HG02763 (cell line): ENCODE data around the gene GABRG3.

Source experiments
- ATAC-seq: cut with Tn5 transposase; IDR thresholded peaks from one replicate; pipeline ENCODE4 v1.9.1; 2021; ENCODE audit warnings: mild to moderate bottlenecking, moderate library complexity; ENCODE audit not compliant: unreplicated experiment

The GABRG3 gene

DNA sequence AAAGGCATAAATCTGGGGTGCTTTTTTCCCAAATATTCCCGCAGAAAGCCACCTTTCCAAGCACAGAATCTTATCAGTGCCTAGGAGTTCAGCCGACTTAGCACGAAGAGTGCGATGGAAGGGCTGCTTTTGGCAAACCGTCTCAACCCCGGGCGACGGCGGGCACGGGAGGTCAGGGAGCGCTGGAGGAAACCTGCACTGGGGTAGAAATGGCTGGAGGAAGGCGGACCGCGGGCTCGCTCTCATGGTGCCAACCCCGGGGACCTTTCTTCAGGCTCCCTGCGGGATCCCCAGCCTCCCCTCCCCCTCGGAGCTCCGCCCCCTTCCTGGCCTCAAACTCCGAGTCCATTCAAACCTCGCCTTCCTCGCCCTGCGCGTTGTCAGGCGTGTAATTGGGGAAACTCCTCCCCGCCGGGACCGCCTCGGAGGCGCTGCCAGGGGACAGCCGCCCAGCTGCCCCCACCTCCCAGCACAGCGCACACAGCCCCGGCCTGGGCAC lies at the start of gene GABRG3:
TSS of gene GABRG3 (plus strand) at position 470 of the 499 bp plus-strand sequence.
- ATAC-seq = no peak

DNA sequence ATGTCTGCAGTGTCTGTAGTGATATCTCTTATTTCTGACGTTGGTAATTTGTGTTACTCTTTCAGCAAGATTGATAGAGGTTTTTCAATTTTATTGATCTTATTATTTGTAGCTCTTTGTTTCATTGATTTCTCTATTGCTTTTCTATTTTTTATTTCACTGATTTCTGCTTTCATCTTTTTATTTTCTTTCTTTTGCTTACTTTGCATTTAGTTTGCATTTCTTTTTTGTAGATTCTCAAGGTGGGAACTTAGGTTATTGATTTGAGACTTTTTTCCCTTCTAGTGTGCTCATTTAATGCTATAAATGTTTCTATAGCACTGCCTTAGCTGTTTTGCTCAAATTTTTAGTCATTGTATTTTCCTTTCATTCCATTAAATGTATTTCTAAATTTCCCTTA lies 49.5 kb upstream of the GABRG3 start:
- no peak for ATAC-seq

DNA sequence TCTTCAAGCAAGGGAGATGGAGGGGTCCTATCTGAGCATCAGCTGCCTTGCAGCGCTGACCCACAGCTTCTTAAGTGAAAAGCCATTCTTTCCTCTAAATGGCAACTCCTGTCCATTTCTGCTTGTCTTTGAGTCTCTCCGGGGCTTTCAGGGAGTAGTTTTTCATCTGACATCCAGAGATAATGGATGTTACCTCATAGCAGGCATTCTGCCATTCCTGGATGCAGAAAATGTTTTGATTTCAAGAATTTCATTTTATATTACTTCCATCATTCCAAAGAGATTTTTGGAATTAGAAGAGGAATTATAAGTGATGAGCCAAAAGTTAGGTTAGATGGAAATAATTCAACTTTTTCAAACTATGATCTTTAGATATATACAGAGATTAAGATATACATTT lies 44.9 kb upstream of the GABRG3 start:
- ATAC-seq = no peak

GRCh38 chr15:26928051-26928450 lies 42.9 kb upstream of the GABRG3 start:
- ATAC-seq = no peak

GRCh38 chr15:26929588-26929987 lies 41.4 kb upstream of the GABRG3 start:
- no peak for ATAC-seq

GRCh38 chr15:26934848-26935247 lies 36.1 kb upstream of the GABRG3 start:
- ATAC-seq = no peak

DNA sequence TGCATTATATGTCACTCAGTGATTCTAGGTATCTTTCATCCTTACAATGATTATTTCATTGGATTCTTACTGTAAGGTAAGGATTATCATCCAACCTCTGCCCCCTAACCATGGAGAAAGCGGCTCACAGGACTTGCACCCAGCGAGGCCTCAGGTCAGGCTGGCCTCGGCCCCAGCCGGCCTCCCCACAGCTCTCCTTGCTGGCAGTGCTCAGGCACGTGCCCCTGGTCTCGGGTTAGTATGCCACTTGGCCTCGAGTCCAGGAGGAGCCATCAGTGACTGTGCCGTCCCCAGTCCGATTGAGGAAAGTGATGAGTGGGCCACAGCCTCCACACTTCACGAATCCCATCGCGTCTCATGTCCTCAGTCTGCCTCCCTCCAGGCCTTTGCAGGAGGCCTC lies 35.7 kb upstream of the GABRG3 start:
- no peak for ATAC-seq

DNA sequence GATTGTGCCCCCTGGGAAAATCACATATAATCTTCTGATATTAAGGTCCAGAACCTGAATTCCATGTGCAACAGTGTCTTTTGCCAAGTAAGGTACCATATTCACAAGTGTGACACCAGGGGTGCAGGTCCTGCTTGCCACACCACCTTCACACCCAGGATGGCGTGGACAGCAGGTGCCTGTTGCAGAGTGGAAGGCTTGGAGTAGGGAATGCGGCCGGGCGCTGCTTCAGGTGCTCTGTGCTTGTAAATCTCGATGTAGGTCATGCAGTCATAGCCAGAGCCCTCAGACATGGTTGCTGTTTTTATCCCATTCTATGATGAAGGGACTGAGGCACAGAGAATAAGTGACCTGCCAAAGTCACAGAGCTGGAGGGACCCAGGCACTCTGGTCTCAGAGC lies 34.5 kb upstream of the GABRG3 start:
- no peak for ATAC-seq

- no peak for ATAC-seq
Observed at GRCh38 chr15:26937134-26937533, 33.8 kb upstream of the GABRG3 start.

- ATAC-seq = no peak
Observed at GRCh38 chr15:26939398-26939797, 31.6 kb upstream of the GABRG3 start.

DNA sequence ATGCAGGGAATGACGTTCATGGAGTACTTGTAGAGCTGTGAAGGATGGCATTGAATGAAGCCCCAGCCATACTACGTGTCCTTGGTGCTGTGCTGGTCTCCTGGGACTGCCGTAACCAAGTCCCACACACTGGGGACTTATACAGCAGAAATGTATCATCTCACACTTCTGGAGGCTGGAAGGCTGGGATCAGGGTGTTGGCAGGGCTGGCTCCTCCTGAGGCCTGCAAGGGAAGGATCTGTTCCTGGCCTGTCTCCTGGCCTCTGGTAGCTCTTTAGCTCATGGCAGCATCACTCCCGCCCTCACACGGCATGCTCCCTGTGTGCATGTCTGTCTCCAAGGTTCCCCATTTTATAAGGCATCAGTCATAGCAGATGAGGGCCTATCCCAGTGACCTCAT lies 29.5 kb upstream of the GABRG3 start:
- no peak for ATAC-seq

DNA sequence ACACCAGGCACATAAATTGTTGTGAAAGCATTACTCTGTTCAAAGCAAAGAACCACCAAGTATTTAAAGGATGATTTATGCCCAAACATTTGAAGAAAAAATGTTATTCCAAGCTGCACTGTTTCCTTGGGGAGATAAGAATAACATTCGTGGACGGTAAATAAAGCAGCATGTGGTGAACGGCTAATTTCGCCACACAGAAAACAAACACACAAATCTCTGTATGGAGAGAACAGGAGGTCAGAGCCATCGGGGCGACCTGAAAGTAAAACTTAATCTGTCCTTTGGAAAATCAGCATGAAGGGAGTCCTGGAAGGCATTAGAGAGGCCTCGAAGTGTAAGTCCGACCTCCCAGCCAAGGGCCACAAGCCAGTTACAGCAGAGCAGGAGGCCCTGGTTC lies 27.1 kb upstream of the GABRG3 start:
- no peak for ATAC-seq

DNA sequence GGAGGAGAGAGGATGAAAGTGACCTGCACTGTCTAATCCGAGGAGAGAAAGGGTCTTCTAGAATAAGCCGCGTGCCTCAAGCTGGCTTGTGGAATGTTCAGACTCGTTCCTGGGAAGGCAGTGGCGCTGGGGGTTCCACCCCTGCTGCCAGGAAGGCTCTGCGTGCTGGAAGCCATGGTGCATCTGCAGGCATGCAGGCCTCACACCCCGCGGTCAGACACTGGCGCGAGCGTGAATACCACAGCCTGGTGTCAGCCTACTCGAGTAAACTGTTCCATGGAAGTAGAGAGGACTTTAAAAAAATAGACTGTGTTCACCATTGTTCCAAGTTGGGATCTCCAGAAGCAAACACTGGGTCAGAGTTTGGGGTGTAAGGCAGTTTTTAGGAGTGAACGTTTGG lies 25.9 kb upstream of the GABRG3 start:
- no peak for ATAC-seq

DNA sequence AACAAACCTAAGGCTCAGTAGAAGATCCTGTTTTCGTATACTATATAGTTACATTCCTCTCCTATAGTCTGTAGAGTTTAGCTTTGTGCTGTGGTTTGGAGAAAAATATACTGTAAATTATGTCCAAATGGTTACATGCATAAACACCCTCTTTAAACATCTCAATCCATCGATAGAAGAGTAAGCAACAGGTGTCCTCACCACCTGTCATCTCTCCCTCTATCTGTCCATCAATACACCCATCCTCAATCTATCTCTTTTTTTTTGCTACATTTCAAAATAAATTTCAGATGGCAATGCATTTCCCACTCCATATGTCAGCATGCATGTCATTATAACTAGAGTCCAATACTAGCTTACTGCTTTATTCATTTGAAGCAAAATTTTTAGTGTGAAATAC lies 21.0 kb upstream of the GABRG3 start:
- ATAC-seq = no peak

- ATAC-seq = no peak
Observed at GRCh38 chr15:26954403-26954802, 16.6 kb upstream of the GABRG3 start.

DNA sequence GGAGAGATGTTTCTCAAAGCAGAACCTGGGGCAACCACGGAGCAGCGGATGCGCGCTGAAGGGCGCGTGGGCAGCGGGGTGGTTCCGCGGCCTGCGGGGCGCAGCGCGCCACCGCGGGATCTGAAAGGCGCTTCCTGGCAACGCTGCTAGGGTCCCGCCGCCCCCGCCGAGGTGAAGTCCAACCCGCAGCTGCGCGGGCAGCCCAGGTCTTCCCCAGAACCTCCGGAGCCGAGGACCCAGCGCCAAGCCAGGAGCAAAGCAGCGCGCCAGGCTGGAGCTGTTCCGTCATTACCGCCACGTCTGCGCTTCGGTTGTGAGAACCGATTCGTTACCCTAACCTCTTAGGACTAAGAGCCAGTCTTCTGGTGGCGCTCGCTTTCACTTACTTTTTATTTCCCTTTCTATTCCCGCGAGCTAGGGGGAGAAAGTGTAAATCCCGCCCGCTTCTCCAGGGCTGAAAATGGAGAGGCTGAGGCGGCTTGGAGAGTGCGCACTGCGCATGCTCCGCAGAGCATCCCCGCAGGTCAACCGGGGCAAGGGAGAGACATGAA lies 3.2 kb upstream of the GABRG3 start:
- ATAC-seq = no peak

DNA sequence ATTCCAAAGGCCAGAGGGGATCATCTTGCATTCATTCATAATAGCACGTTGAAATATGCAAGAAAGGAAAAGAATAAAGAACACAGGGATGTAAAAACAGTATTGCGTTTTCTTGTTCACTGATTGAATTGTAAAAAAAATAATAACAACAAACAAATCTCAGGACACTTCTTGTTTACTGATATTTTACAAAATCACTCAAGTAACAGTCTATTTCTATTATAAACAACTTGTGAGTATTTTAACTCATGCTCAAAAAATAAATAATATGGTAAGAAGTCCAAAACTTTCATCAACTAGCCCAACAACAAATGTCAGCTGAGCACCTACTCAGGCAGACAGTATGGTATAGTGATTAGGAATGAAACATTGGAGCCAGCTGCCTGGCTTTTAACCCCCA lies 2.2 kb upstream of the GABRG3 start:
- ATAC-seq = no peak

GRCh38 chr15:26971271-26972018 lies 464 bp downstream of the GABRG3 start:
- ATAC-seq = no peak

GRCh38 chr15:26972636-26973035 lies 1.7 kb downstream of the GABRG3 start:
- ATAC-seq = no peak

DNA sequence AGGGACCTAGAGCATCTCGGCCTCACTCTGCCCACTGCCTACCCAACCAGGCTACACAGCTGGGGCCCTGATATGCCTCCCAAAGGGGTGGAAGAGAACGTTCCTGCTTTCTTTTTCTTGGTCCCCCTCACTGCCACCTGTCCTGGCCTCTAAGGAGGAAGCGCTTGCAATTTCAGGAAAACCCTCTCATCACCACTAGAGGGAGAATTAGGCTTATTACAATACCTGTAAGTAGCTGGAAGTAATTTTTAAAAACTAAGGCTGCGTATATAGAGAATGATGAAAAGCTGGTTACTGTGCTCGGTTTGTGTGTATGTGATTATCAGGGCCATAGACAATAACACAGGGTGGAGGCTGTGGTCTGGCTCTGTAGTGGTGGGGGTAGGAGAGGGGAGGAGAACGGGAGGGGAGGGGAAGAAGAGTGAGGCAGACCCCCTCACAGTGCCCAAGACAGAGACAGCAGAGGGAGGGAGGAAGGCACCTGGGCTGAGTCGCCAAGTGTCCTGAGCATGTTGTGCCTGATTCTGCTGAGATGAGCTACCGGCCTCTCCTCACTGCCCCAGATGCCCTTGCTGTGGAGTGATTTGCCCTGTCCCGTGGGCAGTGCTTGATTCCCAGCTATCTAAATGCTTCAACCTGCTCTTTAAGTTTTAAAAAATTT lies 3.3 kb downstream of the GABRG3 start:
- no peak for ATAC-seq

DNA sequence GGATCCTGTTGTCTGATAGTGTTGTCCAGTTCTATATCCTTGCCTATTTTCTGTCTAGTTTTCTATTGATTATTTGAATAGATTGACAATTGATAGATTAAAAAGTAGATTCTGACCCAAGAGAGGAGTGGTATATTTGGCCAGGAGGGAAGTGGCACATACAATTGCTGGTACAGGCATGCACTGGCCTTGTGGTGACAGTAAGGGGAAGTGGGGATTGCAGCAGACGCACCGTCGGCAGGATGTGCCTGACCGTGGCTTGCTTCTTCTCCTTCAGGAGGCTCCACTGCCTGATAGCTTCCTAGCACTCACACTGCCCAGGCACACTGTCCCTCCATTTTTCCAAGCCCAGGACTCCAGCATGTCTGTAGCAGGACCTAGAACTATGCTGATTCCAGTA lies 10.5 kb downstream of the GABRG3 start:
- no peak for ATAC-seq

- no peak for ATAC-seq
Observed at GRCh38 chr15:26983822-26984221, 12.8 kb downstream of the GABRG3 start.
